Measurements from ENCODE around the gene FERMT3.
"Not testable (repeated sequence)": the region's sequence is repeated elsewhere in the genome, so short reads cannot be mapped to it uniquely, and the experiment has no call there.

Gene FERMT3

DNA sequence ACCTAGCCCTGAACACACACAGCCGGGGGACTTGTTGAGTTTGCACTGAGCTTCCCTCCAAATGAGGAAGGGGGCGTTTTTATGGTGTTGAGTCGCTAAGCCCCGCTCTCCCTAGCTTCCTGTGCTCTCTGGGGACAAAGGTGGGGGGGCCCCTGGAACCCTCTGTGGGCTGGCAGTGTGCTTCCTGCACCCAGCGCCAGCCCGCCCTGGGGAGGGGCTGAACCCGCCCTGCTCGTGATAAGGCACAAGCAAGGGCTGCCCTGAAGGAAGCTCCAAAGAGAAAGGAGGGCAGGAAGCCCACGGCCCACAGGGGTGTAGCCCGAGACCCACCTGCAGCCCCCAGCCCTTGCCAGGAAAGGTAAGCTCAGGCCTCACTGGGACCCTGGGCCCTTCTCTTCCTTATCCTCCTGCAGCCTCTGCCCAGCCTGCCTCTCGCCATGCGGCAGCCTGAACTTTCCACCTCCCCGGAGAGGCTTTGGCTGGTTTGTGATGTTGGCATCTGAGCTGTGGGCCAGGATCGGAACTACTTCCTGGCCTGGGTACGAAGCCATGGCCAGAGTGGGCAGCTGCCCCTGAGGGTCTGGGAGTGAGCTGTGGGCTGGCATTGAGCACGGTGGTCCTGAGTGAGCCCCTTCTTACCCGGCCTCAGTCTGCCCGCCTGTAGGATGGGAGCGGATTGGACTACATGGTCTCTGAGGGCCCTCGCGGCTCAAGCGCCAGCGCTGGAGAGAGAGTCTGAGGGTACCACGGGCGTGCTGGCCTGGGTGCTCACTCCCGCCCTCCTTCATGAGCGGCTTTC lies at the start of gene FERMT3:
Gene FERMT3, plus strand, starts transcription at position 265 of the 799 bp plus-strand sequence. CDS start 644 bp downstream, outside the sequence.
- peak in 2 of 3 donors; percentile 41 to 61 for DNase-seq (ENCODE audit: low read depth in 3 of 3, low spot score in 1 of 3)

GRCh38 chr11:64157631-64158394 lies 48.7 kb upstream of the FERMT3 start:
- no peak for DNase-seq (ENCODE audit: low read depth in 3 of 3, low spot score in 1 of 3)

- DNase-seq (ENCODE audit: low read depth in 3 of 3, low spot score in 1 of 3), result no peak
Observed at GRCh38 chr11:64161037-64161436, 45.5 kb upstream of the FERMT3 start.

DNA sequence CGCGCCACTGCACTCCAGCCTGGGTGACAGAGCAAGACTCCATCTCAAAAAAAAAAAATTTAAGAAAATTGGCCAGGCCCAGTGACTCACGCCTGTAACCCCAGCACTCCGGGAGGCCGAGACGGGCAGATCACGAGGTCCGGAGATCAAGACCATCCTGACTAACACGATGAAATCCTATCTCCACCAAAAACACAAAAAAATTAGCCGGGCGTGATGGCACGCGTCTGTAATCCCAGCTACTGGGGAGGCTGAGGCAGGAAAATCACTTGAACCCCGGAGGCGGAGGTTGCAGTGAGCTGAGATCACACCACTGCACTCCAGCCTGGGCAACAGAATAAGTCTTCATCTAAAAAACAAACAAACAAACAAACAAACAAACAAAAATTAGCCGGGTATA lies 43.8 kb upstream of the FERMT3 start:
- not testable (repeated sequence) for DNase-seq (ENCODE audit: low read depth in 3 of 3, low spot score in 1 of 3)

- no peak for DNase-seq (ENCODE audit: low read depth in 3 of 3, low spot score in 1 of 3)
Observed at GRCh38 chr11:64163951-64164350, 42.6 kb upstream of the FERMT3 start.

- DNase-seq (ENCODE audit: low read depth in 3 of 3, low spot score in 1 of 3), result no peak
Observed at GRCh38 chr11:64164392-64165312, 41.9 kb upstream of the FERMT3 start.

GRCh38 chr11:64165481-64165841 lies 41.1 kb upstream of the FERMT3 start:
- DNase-seq (ENCODE audit: low read depth in 3 of 3, low spot score in 1 of 3), result no peak

GRCh38 chr11:64165842-64166635 lies 40.5 kb upstream of the FERMT3 start, which contains the start of gene MACROD1:
TSS of gene MACROD1 (minus strand) at chr11:64166113. CDS start at chr11:64165994, 119 bp downstream.
- peak in 2 of 3 donors; percentile 55 to 74 for DNase-seq (ENCODE audit: low read depth in 3 of 3, low spot score in 1 of 3)

- no peak for DNase-seq (ENCODE audit: low read depth in 3 of 3, low spot score in 1 of 3)
Observed at GRCh38 chr11:64170419-64170818, 36.1 kb upstream of the FERMT3 start.

DNA sequence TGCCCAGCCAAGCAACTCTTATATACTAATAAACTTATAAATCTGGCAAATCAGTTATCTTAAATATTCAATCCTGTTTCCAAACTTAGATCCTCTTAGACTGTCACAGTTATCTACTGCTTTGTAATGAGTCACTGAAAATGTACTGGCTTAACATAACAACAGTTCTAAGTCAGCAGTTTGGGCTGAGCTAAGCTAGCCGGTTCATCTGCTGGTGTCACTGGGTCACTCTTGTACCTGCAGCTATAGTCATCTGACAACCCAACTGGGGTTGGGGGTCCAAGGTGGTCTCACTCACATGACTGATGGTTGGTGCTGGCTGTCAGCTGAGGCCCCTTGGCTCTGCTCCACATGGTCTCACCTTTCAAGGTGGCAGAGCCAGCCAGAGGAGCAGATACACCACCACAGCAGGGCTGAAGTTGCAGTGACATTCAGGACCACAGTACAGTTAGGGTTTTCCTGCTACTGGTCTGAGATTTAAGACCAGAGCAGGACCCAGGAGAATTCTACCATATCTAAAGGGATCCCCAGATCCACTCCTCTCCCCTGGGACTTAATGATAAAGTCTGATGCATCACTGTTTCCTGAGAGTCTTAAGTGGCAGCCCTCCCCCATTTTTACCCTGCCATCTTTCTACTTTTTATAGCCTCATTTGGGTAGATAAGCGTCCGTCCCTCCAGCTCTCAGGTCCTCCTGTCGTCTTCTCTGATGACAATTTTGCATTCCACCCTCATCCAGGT lies 32.7 kb upstream of the FERMT3 start:
- no peak for DNase-seq (ENCODE audit: low read depth in 3 of 3, low spot score in 1 of 3)

DNA sequence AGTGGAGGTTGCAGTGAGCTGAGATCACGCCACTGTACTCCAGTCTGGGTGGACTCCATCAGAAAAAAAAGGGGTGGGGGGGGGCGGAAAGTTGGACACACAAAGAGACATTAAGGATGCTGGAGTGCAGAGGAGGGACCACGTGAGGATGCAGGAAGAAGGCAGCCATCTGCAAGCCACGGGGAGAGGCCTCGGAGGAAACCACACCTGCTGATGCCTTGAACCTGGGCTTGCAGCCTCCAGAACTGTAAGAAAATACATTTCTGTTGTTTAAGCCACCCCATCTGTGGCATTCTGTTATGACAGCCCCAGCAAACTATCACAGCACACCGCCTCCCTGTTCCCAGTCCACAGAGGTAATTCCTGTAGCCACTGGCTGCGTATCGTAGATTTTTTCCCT lies 29.8 kb upstream of the FERMT3 start:
- no peak for DNase-seq (ENCODE audit: low read depth in 3 of 3, low spot score in 1 of 3)

DNA sequence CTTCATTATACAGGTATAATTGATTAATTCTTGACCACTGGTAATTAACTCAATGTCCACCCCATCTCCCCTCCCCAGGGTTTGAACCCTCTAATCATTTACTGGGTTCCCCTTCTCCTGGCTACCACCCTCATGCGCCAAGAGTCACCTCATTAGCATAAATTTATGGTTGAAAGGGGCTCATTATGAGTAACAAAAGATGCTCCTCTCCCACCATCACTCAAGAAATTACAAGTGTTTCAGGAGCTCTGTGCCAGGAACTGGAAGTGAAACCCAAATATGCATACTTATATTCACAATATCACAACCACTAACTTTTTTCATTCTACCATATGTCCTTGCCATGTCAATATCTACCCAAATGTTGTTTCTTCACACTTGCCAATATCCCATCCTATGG lies 28.3 kb upstream of the FERMT3 start:
- no peak for DNase-seq (ENCODE audit: low read depth in 3 of 3, low spot score in 1 of 3)

- no peak for DNase-seq (ENCODE audit: low read depth in 3 of 3, low spot score in 1 of 3)
Observed at GRCh38 chr11:64178951-64179639, 27.4 kb upstream of the FERMT3 start.

DNA sequence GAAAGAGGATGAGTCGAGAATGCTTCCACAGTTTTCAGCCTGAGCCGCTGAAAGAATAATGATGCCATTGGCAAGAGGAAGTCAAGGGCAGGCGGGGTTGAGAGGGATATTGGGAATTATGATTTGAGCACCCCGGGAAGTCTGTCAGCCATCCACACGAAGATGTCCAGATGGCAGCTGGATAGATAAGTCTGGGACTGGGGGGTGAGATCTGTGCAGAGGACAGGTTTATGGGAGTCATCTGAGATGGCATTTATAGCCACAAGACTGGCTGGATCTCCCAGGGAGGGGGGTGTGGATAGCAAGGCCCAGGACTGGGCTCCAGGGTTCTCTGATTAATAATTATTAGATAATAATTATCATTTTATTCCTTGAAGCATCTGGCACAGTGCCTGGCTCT lies 25.6 kb upstream of the FERMT3 start:
- DNase-seq (ENCODE audit: low read depth in 3 of 3, low spot score in 1 of 3), result no peak

DNA sequence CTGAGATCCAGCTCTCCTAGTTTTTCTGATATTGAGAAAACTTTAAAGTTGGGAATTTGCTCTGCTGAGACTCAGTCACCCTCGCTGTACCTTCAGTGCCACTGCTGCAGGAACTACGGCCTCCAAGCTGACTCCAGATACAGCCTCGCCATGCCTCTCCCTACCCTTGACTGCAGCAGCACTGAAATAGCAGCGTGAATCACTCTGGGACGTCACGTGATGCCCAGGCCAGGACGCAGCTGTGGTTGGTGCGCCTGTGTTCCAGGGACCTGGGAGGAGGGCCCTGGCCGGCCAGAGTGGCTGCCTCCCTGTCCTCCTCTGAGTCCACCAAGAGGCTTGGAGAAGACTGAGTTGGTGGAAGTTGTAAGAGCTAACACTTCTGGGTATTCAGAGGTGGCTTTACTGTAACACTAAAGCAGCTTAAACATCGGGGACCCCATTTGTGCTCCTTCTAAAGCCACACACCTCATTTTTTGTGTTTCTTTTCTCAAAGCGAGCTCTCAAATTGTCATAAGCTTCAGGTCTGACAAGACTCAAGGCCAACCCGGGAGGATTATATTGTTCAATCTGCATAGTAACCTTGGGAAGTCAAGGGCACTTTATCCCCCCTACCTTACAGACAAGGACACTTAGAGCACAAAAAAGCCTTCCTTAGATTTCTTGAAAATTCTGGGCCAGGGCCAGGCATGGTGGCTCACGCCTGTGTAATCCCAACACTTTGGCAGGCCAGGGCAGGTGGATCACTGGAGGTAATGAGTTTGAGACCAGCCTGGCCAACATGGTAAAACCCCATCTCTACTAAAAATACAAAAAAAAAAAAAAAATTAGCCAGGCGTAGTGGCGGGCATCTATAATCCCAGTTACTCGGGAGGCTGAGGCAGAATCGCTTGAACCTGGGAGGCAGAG lies 24.8 kb upstream of the FERMT3 start:
- no peak for DNase-seq (ENCODE audit: low read depth in 3 of 3, low spot score in 1 of 3)

DNA sequence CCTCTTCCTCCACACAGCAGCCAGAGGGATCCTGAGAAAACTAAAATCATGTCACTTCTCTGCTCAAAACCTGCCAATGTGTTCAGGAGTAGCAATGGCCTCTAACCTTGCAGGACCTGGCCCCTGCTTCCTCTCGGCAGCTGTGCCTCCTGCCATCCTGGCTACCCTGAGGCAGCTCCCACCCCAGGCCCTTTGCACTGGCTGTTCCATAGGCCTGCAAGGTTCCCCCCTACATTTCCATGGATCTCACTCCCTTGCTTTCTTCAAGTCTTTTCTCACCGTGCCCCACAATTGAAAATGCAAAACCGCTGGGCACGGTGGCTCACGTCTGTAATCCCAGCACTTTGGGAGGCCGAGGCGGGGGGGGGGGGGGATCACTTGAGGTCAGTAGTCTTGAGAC lies 22.6 kb upstream of the FERMT3 start:
- DNase-seq (ENCODE audit: low read depth in 3 of 3, low spot score in 1 of 3), result no peak

DNA sequence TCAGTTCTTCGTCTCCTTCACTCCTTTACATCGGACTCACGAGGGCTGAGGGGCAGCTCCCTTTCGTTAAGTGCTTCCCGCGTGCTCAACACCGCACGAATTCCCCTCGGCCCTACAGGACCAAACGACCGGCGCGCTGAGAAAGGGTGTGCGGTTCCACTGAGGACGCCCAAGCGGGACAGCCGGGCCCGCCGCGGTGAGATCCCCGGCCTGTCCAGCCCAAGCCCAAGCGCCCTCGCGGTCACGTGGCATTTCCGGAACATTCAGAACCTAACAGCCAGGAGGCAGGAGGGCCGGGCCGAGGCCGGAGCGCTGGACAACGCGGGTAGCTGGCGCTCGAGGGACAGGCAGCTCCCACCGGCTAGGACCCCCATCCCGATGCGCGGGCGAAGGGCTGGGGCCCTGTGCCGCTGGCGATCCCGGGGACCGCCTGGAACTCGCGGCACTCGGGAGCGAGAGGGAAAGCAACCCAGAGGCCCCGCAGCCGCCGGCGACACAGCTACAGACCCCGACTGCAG lies 21.3 kb upstream of the FERMT3 start:
- no peak for DNase-seq (ENCODE audit: low read depth in 3 of 3, low spot score in 1 of 3)

Measured in stimulated activated CD4-positive, alpha-beta T cell treated with anti-CD3 and anti-CD28 coated beads, TNF-alpha, amount 100 ng/mL, for 1 hour (primary cell).